Parathyroid adenoma (tissue), 2 donors: ENCODE results near the gene HSPB1.
"Not testable (repeated sequence)": the region's sequence is repeated elsewhere in the genome, so short reads cannot be mapped to it uniquely, and the experiment has no call there.

Experiments used
- H2AFZ ChIP-seq: fragments of 300-600 bp; sonication (generic); one replicate; pipeline ENCODE4 v1.7.0; 2017; ENCODE audit warnings: antibody characterized with exemption, mild to moderate bottlenecking
- H3K27ac ChIP-seq: fragments of 300-600 bp; sonication (generic); one replicate; pipeline ENCODE4 v1.7.0; 2017
- H3K27me3 ChIP-seq: fragments of 300-600 bp; sonication (generic); one replicate; pipeline ENCODE4 v1.7.0; 2017; ENCODE audit warnings: low read length; ENCODE audit not compliant: control insufficient read depth, insufficient read depth
- H3K36me3 ChIP-seq: fragments of 300-600 bp; sonication (generic); one replicate; pipeline ENCODE4 v1.7.0; 2017; ENCODE audit warnings: low read length; ENCODE audit not compliant: control insufficient read depth, insufficient read depth
- H3K4me1 ChIP-seq: fragments of 300-600 bp; sonication (generic); one replicate; pipeline ENCODE4 v1.7.0; 2017; ENCODE audit warnings: control low read depth
- H3K4me2 ChIP-seq: fragments of 300-600 bp; sonication (generic); one replicate; pipeline ENCODE4 v1.7.0; 2017; ENCODE audit warnings: low read length
- H3K4me3 ChIP-seq: fragments of 300-600 bp; sonication (generic); one replicate; pipeline ENCODE4 v1.7.0; 2017; ENCODE audit warnings: low read depth, low read length
- H3K79me2 ChIP-seq: fragments of 300-600 bp; sonication (generic); one replicate; pipeline ENCODE4 v1.7.0; 2017; ENCODE audit warnings: control low read depth
- H3K9ac ChIP-seq: fragments of 300-600 bp; sonication (generic); one replicate; pipeline ENCODE4 v1.7.0; 2017; ENCODE audit warnings: mild to moderate bottlenecking
- H3K9me3 ChIP-seq: fragments of 300-600 bp; sonication (generic); one replicate; pipeline ENCODE4 v1.7.0; 2017; ENCODE audit warnings: low read length; ENCODE audit not compliant: control insufficient read depth
- CTCF ChIP-seq: fragments of 300-600 bp; sonication (generic); IDR thresholded peaks from one replicate; pipeline ENCODE4 v1.7.0; 2017; ENCODE audit warnings: antibody characterized with exemption, mild to moderate bottlenecking
- donor health status: primary hyperparathyroidism.

HSPB1 gene

GRCh38 chr7:76265299-76265698, 37.2 kb upstream of the HSPB1 start:
- Histone ChIP-seq H3K9ac (no peak overlapping the region), H3K27ac (no peak overlapping the region), H3K36me3 (no peaks in the 10 kb centered on the region), H3K4me1 (no peaks in the 10 kb centered on the region), H3K27me3 (no peaks in the 10 kb centered on the region), H3K4me3 (no peak overlapping the region), H2AFZ (no peak overlapping the region), H3K9me3 (no peaks in the 10 kb centered on the region), H3K4me2 (no peak overlapping the region), H3K79me2 (no peaks in the 10 kb centered on the region)
- no peak for TF ChIP-seq CTCF

GRCh38 chr7:76267107-76267893, 35.2 kb upstream of the HSPB1 start:
- TF ChIP-seq CTCF = no peak
- no peak overlapping the region for H3K27ac ChIP-seq
- H3K4me2 ChIP-seq = peak overlapping the region; percentile 87
- H3K36me3 ChIP-seq = no peaks in the 10 kb centered on the region
- no peaks in the 10 kb centered on the region for H3K9me3 ChIP-seq
- no peak overlapping the region for H2AFZ ChIP-seq
- H3K79me2 ChIP-seq = no peaks in the 10 kb centered on the region
- H3K4me3 ChIP-seq = peak overlapping the region; percentile 57
- no peaks in the 10 kb centered on the region for H3K4me1 ChIP-seq
- H3K9ac ChIP-seq = no peak overlapping the region
- H3K27me3 ChIP-seq = no peaks in the 10 kb centered on the region

- no peaks in the 10 kb centered on the region for H3K36me3 ChIP-seq
- H3K27me3 ChIP-seq = no peaks in the 10 kb centered on the region
- no peaks in the 10 kb centered on the region for H3K79me2 ChIP-seq
- H3K27ac ChIP-seq = no peak overlapping the region
- H3K4me1 ChIP-seq = no peaks in the 10 kb centered on the region
- no peaks in the 10 kb centered on the region for H3K9me3 ChIP-seq
- TF ChIP-seq CTCF = no peak
- no peak overlapping the region for H3K4me3 ChIP-seq
- peak overlapping the region; percentile 43 for H3K4me2 ChIP-seq
- H3K9ac ChIP-seq = no peak overlapping the region
- no peak overlapping the region for H2AFZ ChIP-seq
These were observed 34.6 kb upstream of the HSPB1 start for GRCh38 chr7:76267894-76268183.

- Histone ChIP-seq H3K27me3 (no peaks in the 10 kb centered on the region), H3K27ac (no peak overlapping the region), H3K9ac (no peak overlapping the region), H3K9me3 (no peaks in the 10 kb centered on the region), H3K79me2 (no peaks in the 10 kb centered on the region), H3K36me3 (no peaks in the 10 kb centered on the region), H3K4me2 (no peak overlapping the region), H3K4me3 (no peak overlapping the region), H3K4me1 (no peaks in the 10 kb centered on the region), H2AFZ (no peak overlapping the region)
- no peak for TF ChIP-seq CTCF
These were observed 34.1 kb upstream of the HSPB1 start for GRCh38 chr7:76268376-76268775.

- no peak for TF ChIP-seq CTCF
- H3K4me1 ChIP-seq = no peaks in the 10 kb centered on the region
- no peak overlapping the region for H3K4me3 ChIP-seq
- H3K27ac ChIP-seq = no peak overlapping the region
- no peak overlapping the region for H2AFZ ChIP-seq
- no peaks in the 10 kb centered on the region for H3K9me3 ChIP-seq
- H3K9ac ChIP-seq = no peak overlapping the region
- H3K79me2 ChIP-seq = no peaks in the 10 kb centered on the region
- H3K36me3 ChIP-seq = no peaks in the 10 kb centered on the region
- H3K4me2 ChIP-seq = no peak overlapping the region
- no peaks in the 10 kb centered on the region for H3K27me3 ChIP-seq
These were observed 32.6 kb upstream of the HSPB1 start for GRCh38 chr7:76269895-76270294.

GRCh38 chr7:76271384-76271783, 31.1 kb upstream of the HSPB1 start:
- not testable (repeated sequence) for H3K4me2 ChIP-seq, H2AFZ ChIP-seq, H3K27me3 ChIP-seq, H3K36me3 ChIP-seq, H3K9me3 ChIP-seq, H3K79me2 ChIP-seq, H3K4me1 ChIP-seq, H3K4me3 ChIP-seq, H3K27ac ChIP-seq, H3K9ac ChIP-seq
